SHP77 treated with DMSO at 0.1 percent for 48 hours (cell line): ENCODE data around the gene AGO4.

Experiments used
- DNase-seq: peaks from one replicate; lab custom pipeline; 2025; lab: John Stamatoyannopoulos, UW

AGO4 gene

GRCh38 chr1:35894656-35895055 is 86.8 kb downstream of the AGO4 start:
- DNase-seq, result no peak

- no peak for DNase-seq
Observed at GRCh38 chr1:35899941-35900340, 92.1 kb downstream of the AGO4 start.

- no peak for DNase-seq
Observed at GRCh38 chr1:35901235-35901634, 93.4 kb downstream of the AGO4 start.

GRCh38 chr1:35902671-35903070 is 94.9 kb downstream of the AGO4 start:
- no peak for DNase-seq
